HepG2 (cell line): ENCODE results near the gene TBC1D3K. TPM values are rescaled to one million over a fixed set of nuclear protein-coding genes. Genes with fewer than 3 reads are reported as not detected.

ENCODE experiments used
- ERF ChIP-seq: IDR thresholded peaks from 2 replicates; pipeline ENCODE4 v1.6.1; 2018; ENCODE audit warnings: missing biosample characterization, missing genetic modification reagents
- GABPB1 ChIP-seq: IDR thresholded peaks from 2 replicates; pipeline ENCODE4 v1.6.1; 2016; ENCODE audit warnings: mild to moderate bottlenecking, missing genetic modification reagents, moderate library complexity, missing compliant biosample characterization
- JDP2 ChIP-seq: sonication (generic); formaldehyde crosslinking; IDR thresholded peaks from 2 replicates; pipeline ENCODE4 v1.8.1; 2022; ENCODE audit warnings: missing genetic modification reagents, borderline replicate concordance
- NR1H2 ChIP-seq: sonication (generic); formaldehyde crosslinking; IDR thresholded peaks from 2 replicates; pipeline ENCODE4 v1.8.1; 2022; ENCODE audit warnings: low read depth, missing genetic modification reagents, borderline replicate concordance
- RELA ChIP-seq: sonication (generic); formaldehyde crosslinking; IDR thresholded peaks from 2 replicates; pipeline ENCODE4 v1.4.0; 2020; ENCODE audit warnings: missing genetic modification reagents
- SP1 ChIP-seq, 2 experiments: fragments of 450-650 bp in 1 of 2; sonication (generic) in 1 of 2; formaldehyde crosslinking in 1 of 2; IDR thresholded peaks; 2 replicates each; pipeline versions ENCODE4 v1.4.0 to v1.6.1; 2016 to 2020; ENCODE audit warnings: missing genetic modification reagents in 1 of 2
- ZKSCAN8 ChIP-seq: IDR thresholded peaks from 2 replicates; pipeline ENCODE4 v1.6.1; 2016; ENCODE audit warnings: borderline replicate concordance, missing genetic modification reagents, missing compliant biosample characterization
- ZMAT3 ChIP-seq: sonication (generic); formaldehyde crosslinking; conservative IDR thresholded peaks from 2 replicates; pipeline ENCODE4 v1.7.0; 2021; ENCODE audit warnings: missing genetic modification reagents
- ZNF10 ChIP-seq: sonication (generic); formaldehyde crosslinking; IDR thresholded peaks from 2 replicates; pipeline ENCODE4 v1.4.0; 2020; ENCODE audit warnings: mild to moderate bottlenecking, low read depth, missing genetic modification reagents, borderline replicate concordance
- ZNF160 ChIP-seq: sonication (generic); formaldehyde crosslinking; IDR thresholded peaks from 2 replicates; pipeline ENCODE4 v1.8.0; 2022; ENCODE audit warnings: mild to moderate bottlenecking, inconsistent platforms, missing genetic modification reagents
- ZNF510 ChIP-seq: sonication (generic); formaldehyde crosslinking; IDR thresholded peaks from 2 replicates; pipeline ENCODE4 v1.4.0; 2020; ENCODE audit warnings: low read depth, mild to moderate bottlenecking, missing genetic modification reagents
- ZNF790 ChIP-seq: sonication (generic); formaldehyde crosslinking; IDR thresholded peaks from 2 replicates; pipeline ENCODE4 v1.8.0; 2022; ENCODE audit warnings: missing genetic modification reagents, mild to moderate bottlenecking, borderline replicate concordance
- ZSCAN21 ChIP-seq: sonication (generic); formaldehyde crosslinking; IDR thresholded peaks from 2 replicates; pipeline ENCODE4 v1.8.0; 2022; ENCODE audit warnings: mild to moderate bottlenecking, missing genetic modification reagents, moderate library complexity, borderline replicate concordance
- polyA plus RNA-seq, 8 experiments: library from polyadenylated mRNA; depleted of rRNA in 3 of 8; stranded (reverse) in 7 of 8; unstranded in 1 of 8; fragments of >200 nt; fragmentation: Illumina TruSeq in 4 of 8; extraction: Trizol in 4 of 8; gene quantifications; 2 replicates each; pipeline versions ENCODE4 v1.2.1 to v1.2.3, GENCODE V29; 2011 to 2016; ENCODE audit warnings: low read depth in 4 of 8, missing spikeins in 1 of 8, mixed read lengths in 1 of 8; ENCODE audit not compliant: insufficient read depth in 1 of 8
- total RNA-seq, 5 experiments: library from RNA; depleted of rRNA; stranded (reverse); fragments of >200 nt; fragmentation: Illumina TruSeq; extraction: Trizol; gene quantifications; 2 replicates each; pipeline ENCODE4 v1.2.3, GENCODE V29; 2016; ENCODE audit warnings: low read depth in 1 of 5
- TF ChIP-seq, protein P1 (sequence below): sonication (generic); formaldehyde crosslinking; IDR thresholded peaks from 2 replicates; pipeline ENCODE4 v1.5.0; 2020; ENCODE audit warnings: missing genetic modification reagents
- TF ChIP-seq, protein P2 (sequence below): sonication (generic); formaldehyde crosslinking; conservative IDR thresholded peaks from 2 replicates; pipeline ENCODE4 v1.4.0; 2020; ENCODE audit warnings: missing genetic modification reagents
- TF ChIP-seq, protein P3 (sequence below): sonication (generic); formaldehyde crosslinking; IDR thresholded peaks from 2 replicates; pipeline ENCODE4 v1.4.0; 2020; ENCODE audit warnings: missing genetic modification reagents
- TF ChIP-seq, protein P4 (sequence below): sonication (generic); formaldehyde crosslinking; IDR thresholded peaks from 2 replicates; pipeline ENCODE4 v1.5.0; 2020; ENCODE audit warnings: mild to moderate bottlenecking, low read depth, missing genetic modification reagents, borderline replicate concordance
- TF ChIP-seq, protein P5 (sequence below): sonication (generic); formaldehyde crosslinking; IDR thresholded peaks from 2 replicates; pipeline ENCODE4 v1.8.0; 2022; ENCODE audit warnings: mild to moderate bottlenecking, missing genetic modification reagents, moderate library complexity
- TF ChIP-seq, protein P6 (sequence below): sonication (generic); formaldehyde crosslinking; conservative IDR thresholded peaks from 2 replicates; pipeline ENCODE4 v1.4.0; 2020; ENCODE audit warnings: missing genetic modification reagents

The TBC1D3K gene
- total and polyA plus RNA-seq, 2 of the 13 experiments (the other 11 are each of a cell fraction or from before 2014, with no cell fraction given): not detected

DNA sequence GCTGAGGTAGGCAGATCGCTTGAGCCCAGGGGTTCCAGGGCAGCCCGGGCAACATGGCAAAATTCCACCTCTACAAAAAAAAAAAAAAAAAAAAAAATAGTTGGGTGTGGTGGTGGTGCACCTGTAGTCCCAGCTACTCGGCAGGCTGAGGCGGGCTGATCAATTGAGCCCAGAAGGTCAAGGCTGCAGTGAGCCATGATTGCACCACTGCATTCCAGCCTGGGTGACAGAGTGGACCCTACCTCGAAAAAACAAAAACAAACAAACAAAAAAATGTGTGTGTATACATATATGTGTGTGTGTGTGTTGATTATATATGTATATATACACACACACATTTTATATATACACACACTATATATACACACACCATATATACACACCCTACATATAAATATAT lies 39.1 kb upstream of the TBC1D3K start (continued):
- TF ChIP-seq, protein P1, sequence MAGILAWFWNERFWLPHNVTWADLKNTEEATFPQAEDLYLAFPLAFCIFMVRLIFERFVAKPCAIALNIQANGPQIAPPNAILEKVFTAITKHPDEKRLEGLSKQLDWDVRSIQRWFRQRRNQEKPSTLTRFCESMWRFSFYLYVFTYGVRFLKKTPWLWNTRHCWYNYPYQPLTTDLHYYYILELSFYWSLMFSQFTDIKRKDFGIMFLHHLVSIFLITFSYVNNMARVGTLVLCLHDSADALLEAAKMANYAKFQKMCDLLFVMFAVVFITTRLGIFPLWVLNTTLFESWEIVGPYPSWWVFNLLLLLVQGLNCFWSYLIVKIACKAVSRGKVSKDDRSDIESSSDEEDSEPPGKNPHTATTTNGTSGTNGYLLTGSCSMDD (CRISPR knock-in tag): no peak
- TF ChIP-seq JDP2: no peak
- no peak for TF ChIP-seq NR1H2 (CRISPR knock-in tag)
- TF ChIP-seq RELA (CRISPR knock-in tag): no peak
- TF ChIP-seq, protein P2, sequence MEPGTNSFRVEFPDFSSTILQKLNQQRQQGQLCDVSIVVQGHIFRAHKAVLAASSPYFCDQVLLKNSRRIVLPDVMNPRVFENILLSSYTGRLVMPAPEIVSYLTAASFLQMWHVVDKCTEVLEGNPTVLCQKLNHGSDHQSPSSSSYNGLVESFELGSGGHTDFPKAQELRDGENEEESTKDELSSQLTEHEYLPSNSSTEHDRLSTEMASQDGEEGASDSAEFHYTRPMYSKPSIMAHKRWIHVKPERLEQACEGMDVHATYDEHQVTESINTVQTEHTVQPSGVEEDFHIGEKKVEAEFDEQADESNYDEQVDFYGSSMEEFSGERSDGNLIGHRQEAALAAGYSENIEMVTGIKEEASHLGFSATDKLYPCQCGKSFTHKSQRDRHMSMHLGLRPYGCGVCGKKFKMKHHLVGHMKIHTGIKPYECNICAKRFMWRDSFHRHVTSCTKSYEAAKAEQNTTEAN: 0 out of 2 replicates have a peak, but pooled peaks have one; percentile 28
- TF ChIP-seq, protein P3, sequence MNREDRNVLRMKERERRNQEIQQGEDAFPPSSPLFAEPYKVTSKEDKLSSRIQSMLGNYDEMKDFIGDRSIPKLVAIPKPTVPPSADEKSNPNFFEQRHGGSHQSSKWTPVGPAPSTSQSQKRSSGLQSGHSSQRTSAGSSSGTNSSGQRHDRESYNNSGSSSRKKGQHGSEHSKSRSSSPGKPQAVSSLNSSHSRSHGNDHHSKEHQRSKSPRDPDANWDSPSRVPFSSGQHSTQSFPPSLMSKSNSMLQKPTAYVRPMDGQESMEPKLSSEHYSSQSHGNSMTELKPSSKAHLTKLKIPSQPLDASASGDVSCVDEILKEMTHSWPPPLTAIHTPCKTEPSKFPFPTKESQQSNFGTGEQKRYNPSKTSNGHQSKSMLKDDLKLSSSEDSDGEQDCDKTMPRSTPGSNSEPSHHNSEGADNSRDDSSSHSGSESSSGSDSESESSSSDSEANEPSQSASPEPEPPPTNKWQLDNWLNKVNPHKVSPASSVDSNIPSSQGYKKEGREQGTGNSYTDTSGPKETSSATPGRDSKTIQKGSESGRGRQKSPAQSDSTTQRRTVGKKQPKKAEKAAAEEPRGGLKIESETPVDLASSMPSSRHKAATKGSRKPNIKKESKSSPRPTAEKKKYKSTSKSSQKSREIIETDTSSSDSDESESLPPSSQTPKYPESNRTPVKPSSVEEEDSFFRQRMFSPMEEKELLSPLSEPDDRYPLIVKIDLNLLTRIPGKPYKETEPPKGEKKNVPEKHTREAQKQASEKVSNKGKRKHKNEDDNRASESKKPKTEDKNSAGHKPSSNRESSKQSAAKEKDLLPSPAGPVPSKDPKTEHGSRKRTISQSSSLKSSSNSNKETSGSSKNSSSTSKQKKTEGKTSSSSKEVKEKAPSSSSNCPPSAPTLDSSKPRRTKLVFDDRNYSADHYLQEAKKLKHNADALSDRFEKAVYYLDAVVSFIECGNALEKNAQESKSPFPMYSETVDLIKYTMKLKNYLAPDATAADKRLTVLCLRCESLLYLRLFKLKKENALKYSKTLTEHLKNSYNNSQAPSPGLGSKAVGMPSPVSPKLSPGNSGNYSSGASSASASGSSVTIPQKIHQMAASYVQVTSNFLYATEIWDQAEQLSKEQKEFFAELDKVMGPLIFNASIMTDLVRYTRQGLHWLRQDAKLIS (CRISPR knock-in tag): no peak
- no peak for TF ChIP-seq ZNF160 (CRISPR knock-in tag)
- TF ChIP-seq, protein P4, sequence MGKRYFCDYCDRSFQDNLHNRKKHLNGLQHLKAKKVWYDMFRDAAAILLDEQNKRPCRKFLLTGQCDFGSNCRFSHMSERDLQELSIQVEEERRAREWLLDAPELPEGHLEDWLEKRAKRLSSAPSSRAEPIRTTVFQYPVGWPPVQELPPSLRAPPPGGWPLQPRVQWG (CRISPR knock-in tag): no peak
- TF ChIP-seq ERF (CRISPR knock-in tag): no peak
- no peak for TF ChIP-seq ZNF790
- TF ChIP-seq ZKSCAN8 (CRISPR knock-in tag): no peak
- peak; percentile 36; the same call in 1 of the 2 replicates for TF ChIP-seq GABPB1 (CRISPR knock-in tag)
- TF ChIP-seq ZNF10 (CRISPR knock-in tag): no peak
- no peak for TF ChIP-seq SP1 (IDR thresholded peaks at IDR 0.05)
- no peak for TF ChIP-seq SP1 (CRISPR knock-in tag; IDR thresholded peaks at IDR 0.05)
- TF ChIP-seq, protein P5, sequence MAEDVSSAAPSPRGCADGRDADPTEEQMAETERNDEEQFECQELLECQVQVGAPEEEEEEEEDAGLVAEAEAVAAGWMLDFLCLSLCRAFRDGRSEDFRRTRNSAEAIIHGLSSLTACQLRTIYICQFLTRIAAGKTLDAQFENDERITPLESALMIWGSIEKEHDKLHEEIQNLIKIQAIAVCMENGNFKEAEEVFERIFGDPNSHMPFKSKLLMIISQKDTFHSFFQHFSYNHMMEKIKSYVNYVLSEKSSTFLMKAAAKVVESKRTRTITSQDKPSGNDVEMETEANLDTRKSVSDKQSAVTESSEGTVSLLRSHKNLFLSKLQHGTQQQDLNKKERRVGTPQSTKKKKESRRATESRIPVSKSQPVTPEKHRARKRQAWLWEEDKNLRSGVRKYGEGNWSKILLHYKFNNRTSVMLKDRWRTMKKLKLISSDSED (CRISPR knock-in tag): no peak
- TF ChIP-seq, protein P6, sequence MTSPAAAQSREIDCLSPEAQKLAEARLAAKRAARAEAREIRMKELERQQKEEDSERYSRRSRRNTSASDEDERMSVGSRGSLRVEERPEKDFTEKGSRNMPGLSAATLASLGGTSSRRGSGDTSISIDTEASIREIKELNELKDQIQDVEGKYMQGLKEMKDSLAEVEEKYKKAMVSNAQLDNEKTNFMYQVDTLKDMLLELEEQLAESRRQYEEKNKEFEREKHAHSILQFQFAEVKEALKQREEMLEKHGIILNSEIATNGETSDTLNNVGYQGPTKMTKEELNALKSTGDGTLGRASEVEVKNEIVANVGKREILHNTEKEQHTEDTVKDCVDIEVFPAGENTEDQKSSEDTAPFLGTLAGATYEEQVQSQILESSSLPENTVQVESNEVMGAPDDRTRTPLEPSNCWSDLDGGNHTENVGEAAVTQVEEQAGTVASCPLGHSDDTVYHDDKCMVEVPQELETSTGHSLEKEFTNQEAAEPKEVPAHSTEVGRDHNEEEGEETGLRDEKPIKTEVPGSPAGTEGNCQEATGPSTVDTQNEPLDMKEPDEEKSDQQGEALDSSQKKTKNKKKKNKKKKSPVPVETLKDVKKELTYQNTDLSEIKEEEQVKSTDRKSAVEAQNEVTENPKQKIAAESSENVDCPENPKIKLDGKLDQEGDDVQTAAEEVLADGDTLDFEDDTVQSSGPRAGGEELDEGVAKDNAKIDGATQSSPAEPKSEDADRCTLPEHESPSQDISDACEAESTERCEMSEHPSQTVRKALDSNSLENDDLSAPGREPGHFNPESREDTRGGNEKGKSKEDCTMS: no peak
- no peak for TF ChIP-seq ZSCAN21 (CRISPR knock-in tag)
- TF ChIP-seq ZMAT3 (CRISPR knock-in tag): no peak
- TF ChIP-seq ZNF510 (CRISPR knock-in tag): no peak
